HG02943 (cell line): ENCODE measurements around the gene THEM5.

Experiments
- ATAC-seq: cut with Tn5 transposase; IDR thresholded peaks from one replicate; pipeline ENCODE4 v1.9.1; 2021; ENCODE audit warnings: mild to moderate bottlenecking, low read depth, moderate library complexity; ENCODE audit not compliant: unreplicated experiment

The THEM5 gene

GRCh38 chr1:151841141-151841540, 12.4 kb downstream of the THEM5 start:
- no peak for ATAC-seq

DNA sequence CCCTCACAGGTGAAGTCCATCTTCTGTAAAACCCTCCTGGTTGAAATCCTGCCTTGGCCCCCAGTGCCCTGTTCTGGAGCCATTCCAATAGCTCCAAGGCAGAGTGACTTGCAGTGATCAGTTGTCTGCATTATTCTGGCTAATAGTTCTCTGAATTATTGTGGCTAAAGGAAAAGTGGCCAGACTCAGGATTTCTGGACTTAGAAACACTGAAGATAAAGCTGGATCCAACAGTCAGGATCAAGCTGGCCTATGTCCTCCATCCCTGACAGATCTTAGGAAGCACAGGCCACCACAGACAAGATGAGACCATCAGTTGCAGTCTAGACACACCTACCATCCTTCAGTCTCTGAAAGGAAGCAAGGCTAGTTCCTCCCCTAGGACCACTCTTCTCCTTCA, 13.1 kb downstream of the THEM5 start:
- no peak for ATAC-seq

GRCh38 chr1:151839457-151840403, 13.8 kb downstream of the THEM5 start, which contains the start of gene C2CD4D:
C2CD4D (minus strand) TSS chr1:151839820; CDS start chr1:151838989, 831 bp downstream.
- ATAC-seq = no peak

DNA sequence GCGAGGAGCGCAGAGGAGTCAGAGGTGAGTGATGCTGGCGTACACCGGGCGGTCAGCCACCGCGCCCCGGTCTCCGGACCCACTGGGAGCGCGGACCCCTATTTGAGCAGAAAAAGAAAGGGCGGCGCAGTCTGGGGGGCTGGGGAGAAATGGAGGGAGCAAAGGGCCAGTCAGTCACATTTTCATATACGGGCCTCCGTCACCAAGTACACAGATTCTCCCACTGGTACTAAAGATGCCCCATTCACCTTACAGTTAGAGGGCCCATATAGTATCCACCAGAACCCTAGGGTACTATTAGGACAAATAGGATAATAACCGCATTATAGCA, 14.5 kb downstream of the THEM5 start:
- no peak for ATAC-seq

GRCh38 chr1:151838222-151839081, 15.1 kb downstream of the THEM5 start:
- no peak for ATAC-seq

DNA sequence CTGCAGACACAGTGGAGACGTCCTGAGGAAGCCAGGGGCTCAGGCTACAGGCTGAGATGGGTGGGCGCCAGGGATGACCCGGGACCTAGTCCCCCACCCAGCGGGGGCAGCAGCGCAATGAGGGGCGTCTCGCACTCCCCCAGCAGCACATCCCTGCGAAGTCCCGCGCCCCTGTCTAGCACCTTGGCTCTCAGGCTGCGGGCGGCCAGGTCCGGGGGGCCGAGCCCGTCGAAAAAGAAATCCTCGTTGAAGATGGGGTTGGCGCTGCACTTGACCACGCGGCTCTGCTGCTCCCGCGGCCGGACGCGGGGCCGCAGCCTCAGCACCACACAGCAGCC, 15.7 kb downstream of the THEM5 start:
- no peak for ATAC-seq

GRCh38 chr1:151837197-151837596, 16.3 kb downstream of the THEM5 start:
- ATAC-seq = no peak

DNA sequence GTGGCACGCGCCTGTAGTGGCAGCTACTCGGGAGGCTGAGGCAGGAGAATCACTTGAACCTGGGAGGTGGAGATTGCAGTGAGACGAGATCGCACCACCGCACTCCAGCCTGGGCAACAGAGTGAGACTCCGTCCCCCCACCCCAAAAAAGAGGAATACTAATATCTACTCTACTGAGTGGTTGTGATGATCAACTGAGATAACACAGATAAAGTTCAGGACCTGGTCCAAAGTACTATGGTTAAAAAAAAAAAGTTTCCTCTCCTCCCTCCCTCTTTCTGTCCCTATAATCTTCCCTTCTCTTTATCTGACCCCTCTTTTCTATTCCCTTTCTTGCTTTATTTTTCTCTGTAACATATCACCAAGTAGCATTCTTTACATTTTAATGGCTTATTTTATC, 17.9 kb downstream of the THEM5 start:
- no peak for ATAC-seq

DNA sequence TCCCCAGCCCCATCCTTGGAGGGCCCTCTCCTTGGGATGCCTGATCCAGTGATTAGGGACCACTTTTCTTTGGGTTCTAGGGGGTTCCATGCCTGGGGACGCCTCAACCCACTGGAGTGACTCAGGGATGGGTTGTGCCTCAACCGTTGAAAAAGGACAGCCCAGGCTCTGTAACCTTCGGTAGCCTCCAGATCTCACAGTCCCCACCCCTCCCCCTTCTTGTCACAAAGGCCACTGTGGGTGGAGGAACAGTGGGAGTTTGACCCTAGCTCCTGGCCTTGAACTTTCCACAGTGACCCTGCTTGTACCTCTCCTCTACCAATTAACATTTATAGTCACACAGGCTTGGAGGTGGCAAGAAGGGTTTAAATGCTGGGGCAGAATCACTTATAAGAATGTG, 19.3 kb downstream of the THEM5 start:
- no peak for ATAC-seq

DNA sequence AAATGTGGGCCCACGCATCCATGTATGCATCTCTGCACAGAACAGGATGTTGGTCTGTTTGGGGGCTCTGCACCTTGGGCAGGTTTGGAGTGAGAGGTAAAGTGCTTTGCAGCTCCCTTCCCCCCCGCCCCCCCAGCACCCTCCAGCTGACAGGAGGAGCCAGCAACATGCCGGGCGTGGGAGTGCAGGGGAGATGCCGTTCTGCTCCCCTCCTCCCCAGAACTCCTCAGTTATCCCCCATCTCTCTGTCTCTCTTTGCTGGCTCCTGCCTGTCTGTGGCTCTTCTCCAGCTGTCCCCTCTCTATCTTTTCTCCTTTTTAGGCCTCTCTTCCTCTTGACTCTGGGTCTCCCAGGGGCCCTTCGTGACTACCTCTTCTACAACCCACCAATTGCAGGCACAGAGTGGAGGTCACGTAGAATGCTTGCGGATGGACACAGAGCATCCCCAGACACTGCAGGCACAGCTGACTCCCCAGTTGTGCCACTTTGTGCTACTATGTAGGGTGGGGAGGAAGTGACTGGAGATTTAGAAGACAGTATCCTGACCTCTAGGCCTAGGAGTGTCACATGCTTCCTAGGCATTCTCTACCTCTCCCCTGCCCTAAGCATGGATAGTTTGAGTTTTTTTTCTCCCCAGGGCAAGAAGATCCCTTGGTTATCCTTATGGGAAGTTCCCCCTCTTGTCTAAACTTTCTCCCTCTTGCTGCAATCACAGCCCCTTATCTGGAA, 20.2 kb downstream of the THEM5 start:
- ATAC-seq = no peak

- no peak for ATAC-seq
Measured at GRCh38 chr1:151832318-151832980, 21.1 kb downstream of the THEM5 start.

GRCh38 chr1:151831605-151832004, 21.9 kb downstream of the THEM5 start, which contains the start of gene RORC:
RORC (minus strand) TSS chr1:151831802; CDS start chr1:151831764, 38 bp downstream.
- no peak for ATAC-seq

GRCh38 chr1:151831256-151831591, 22.3 kb downstream of the THEM5 start:
- ATAC-seq = no peak

DNA sequence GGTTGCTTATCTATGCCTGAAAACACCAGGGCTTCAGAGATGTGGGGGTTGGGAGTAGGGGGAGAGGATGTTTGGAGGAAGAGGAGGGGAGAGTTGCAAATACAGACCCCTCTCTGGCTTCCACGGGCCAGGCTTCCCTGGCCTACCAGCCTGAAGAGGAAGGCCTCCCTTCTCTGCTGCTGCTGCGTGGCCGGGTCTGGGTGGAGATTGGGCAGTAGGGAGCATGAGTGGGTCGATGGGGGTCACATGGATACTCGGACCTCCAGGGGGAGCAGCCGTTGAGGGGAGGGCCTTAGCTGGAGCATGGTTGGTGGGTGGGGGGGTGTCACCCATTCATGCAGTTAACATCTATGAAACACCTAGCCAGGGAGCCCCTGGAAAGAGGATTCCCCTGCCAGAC, 23.5 kb downstream of the THEM5 start:
- no peak for ATAC-seq

- no peak for ATAC-seq
Measured at GRCh38 chr1:151829352-151830046, 24.0 kb downstream of the THEM5 start.

DNA sequence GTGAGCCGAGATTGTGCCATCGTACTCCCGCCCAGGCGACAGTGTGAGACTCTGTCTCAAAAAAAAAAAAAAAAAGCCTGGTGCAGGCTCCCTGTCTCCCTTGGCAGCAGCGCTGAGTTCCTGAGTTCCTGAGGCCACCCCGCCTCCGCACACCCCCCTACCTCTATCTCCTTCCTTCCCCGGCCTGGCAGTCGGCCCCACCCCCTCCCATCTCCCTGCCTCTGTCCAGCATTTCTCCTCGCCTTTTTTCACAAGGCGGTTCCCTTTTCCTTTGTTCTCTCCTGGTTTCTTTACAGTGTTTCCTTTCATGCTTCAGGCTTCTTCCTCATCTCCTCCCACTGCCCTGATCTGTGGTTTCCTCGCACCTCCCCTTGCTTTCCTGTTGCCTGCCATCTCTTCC, 24.6 kb downstream of the THEM5 start:
- ATAC-seq = no peak

DNA sequence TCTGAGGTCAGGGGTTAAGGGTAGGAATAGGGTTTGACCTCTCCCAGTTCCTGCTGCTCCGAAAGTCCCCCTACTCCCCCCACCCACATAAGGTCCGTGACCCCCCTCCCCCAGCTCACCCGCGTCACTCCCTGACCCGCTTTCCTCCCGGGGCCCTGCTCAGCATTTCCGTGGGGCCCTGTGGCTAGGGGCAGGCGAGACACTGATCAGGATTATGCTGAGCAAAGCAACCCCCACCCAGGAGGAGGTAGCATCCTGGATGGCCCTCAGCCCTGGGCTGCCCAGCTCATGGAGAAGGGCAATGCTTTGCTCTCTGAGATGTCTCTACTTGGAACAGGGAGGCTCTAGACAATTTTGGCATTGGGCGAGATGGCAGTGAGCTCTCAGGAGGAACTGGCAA, 25.7 kb downstream of the THEM5 start:
- no peak for ATAC-seq

- no peak for ATAC-seq
Measured at GRCh38 chr1:151825751-151826660, 27.5 kb downstream of the THEM5 start.

DNA sequence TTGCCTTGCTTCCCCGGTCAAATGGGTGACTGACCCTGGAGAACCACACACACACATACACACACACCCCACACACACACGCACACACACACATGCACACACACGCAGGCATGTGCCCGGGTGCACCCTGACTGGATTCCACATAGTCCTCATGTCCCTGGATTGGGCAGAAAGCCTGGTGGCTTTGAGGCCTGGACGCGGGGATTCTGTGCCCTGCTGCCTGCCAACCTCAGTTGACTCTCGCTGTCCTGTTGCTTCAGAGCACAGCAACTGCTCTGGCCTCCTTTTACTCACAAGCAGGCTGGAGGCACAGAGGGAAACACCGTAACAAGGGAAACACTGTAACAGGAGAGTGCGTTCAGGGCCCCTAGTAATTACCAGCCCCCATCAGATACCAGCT, 28.3 kb downstream of the THEM5 start:
- no peak for ATAC-seq
